GM18498 (cell line): ENCODE data around the gene NRXN3.
"Not testable (repeated sequence)": the region's sequence is repeated elsewhere in the genome, so short reads cannot be mapped to it uniquely, and the experiment has no call there.

ENCODE experiments used
- ATAC-seq: cut with Tn5 transposase; IDR thresholded peaks from one replicate; pipeline ENCODE4 v1.9.1; 2021; ENCODE audit warnings: mild to moderate bottlenecking, moderate library complexity; ENCODE audit not compliant: unreplicated experiment

Gene NRXN3

GRCh38 chr14:78479127-78479780 lies 309.1 kb downstream of the NRXN3 start:
- no peak for ATAC-seq

- ATAC-seq = no peak
Measured at GRCh38 chr14:78484028-78484427, 313.9 kb downstream of the NRXN3 start.

GRCh38 chr14:78486081-78486480 lies 315.9 kb downstream of the NRXN3 start:
- no peak for ATAC-seq

- ATAC-seq = no peak
Measured at GRCh38 chr14:78486621-78487020, 316.4 kb downstream of the NRXN3 start.

GRCh38 chr14:78487573-78487972 lies 317.4 kb downstream of the NRXN3 start:
- ATAC-seq = not testable (repeated sequence)

- ATAC-seq = no peak
Measured at GRCh38 chr14:78488938-78489337, 318.8 kb downstream of the NRXN3 start.

GRCh38 chr14:78491048-78491447 lies 320.9 kb downstream of the NRXN3 start:
- ATAC-seq = no peak

GRCh38 chr14:78498062-78498595 lies 328.0 kb downstream of the NRXN3 start:
- no peak for ATAC-seq

GRCh38 chr14:78501909-78502308 lies 331.7 kb downstream of the NRXN3 start:
- no peak for ATAC-seq

GRCh38 chr14:78508023-78508422 lies 337.9 kb downstream of the NRXN3 start:
- no peak for ATAC-seq

GRCh38 chr14:78509516-78509915 lies 339.3 kb downstream of the NRXN3 start:
- no peak for ATAC-seq

GRCh38 chr14:78512021-78512420 lies 341.8 kb downstream of the NRXN3 start:
- no peak for ATAC-seq

GRCh38 chr14:78519863-78520262 lies 349.7 kb downstream of the NRXN3 start:
- ATAC-seq = no peak

- no peak for ATAC-seq
Measured at GRCh38 chr14:78524196-78524595, 354.0 kb downstream of the NRXN3 start.

GRCh38 chr14:78524766-78525165 lies 354.6 kb downstream of the NRXN3 start:
- ATAC-seq = no peak

GRCh38 chr14:78530078-78530477 lies 359.9 kb downstream of the NRXN3 start:
- no peak for ATAC-seq

- no peak for ATAC-seq
Measured at GRCh38 chr14:78534141-78534540, 364.0 kb downstream of the NRXN3 start.

- ATAC-seq = no peak
Measured at GRCh38 chr14:78535041-78535440, 364.9 kb downstream of the NRXN3 start.

GRCh38 chr14:78541788-78542187 lies 371.6 kb downstream of the NRXN3 start:
- ATAC-seq = not testable (repeated sequence)

GRCh38 chr14:78543433-78543832 lies 373.3 kb downstream of the NRXN3 start:
- ATAC-seq = no peak

- ATAC-seq = no peak
Measured at GRCh38 chr14:78561074-78561473, 390.9 kb downstream of the NRXN3 start.

GRCh38 chr14:78566026-78566858 lies 396.1 kb downstream of the NRXN3 start:
- peak; percentile 95 for ATAC-seq
